HPDE6-E6E7 (cell line): ENCODE measurements around the gene FOXL2.

Experiments used
- DNase-seq: peaks from one replicate; pipeline ENCODE4 v3.0.0; 2011; ENCODE audit warnings: missing footprints; ENCODE audit errors: extremely low spot score

The FOXL2 gene

GRCh38 chr3:138945709-138946662 is 951 bp downstream of the FOXL2 start:
- DNase-seq = no peak

- no peak for DNase-seq
Measured at GRCh38 chr3:138944929-138945708, 1.8 kb downstream of the FOXL2 start.

- no peak for DNase-seq
Measured at GRCh38 chr3:138944654-138944928, 2.3 kb downstream of the FOXL2 start.

- DNase-seq = no peak
Measured at GRCh38 chr3:138943724-138944653, 2.9 kb downstream of the FOXL2 start.

GRCh38 chr3:138942861-138943623 is 3.9 kb downstream of the FOXL2 start:
- no peak for DNase-seq

- no peak for DNase-seq
Measured at GRCh38 chr3:138942271-138942670, 4.7 kb downstream of the FOXL2 start.

- DNase-seq = no peak
Measured at GRCh38 chr3:138941259-138941885, 5.6 kb downstream of the FOXL2 start.

- no peak for DNase-seq
Measured at GRCh38 chr3:138940446-138940845, 6.5 kb downstream of the FOXL2 start.

GRCh38 chr3:138939561-138940241 is 7.2 kb downstream of the FOXL2 start:
- no peak for DNase-seq

GRCh38 chr3:138938877-138939560 is 7.9 kb downstream of the FOXL2 start:
- DNase-seq = no peak

GRCh38 chr3:138938056-138938876 is 8.7 kb downstream of the FOXL2 start:
- no peak for DNase-seq

GRCh38 chr3:138937690-138938055 is 9.3 kb downstream of the FOXL2 start:
- no peak for DNase-seq

- DNase-seq = no peak
Measured at GRCh38 chr3:138936741-138937689, 9.9 kb downstream of the FOXL2 start.

- no peak for DNase-seq
Measured at GRCh38 chr3:138935863-138936740, 10.8 kb downstream of the FOXL2 start.

- no peak for DNase-seq
Measured at GRCh38 chr3:138935505-138935862, 11.5 kb downstream of the FOXL2 start.

- DNase-seq = no peak
Measured at GRCh38 chr3:138933981-138934691, 12.8 kb downstream of the FOXL2 start.
